Smooth muscle cell (in vitro differentiated cells): ENCODE measurements around the gene C1QTNF2. TPM values are rescaled to one million over a fixed set of nuclear protein-coding genes. Genes with fewer than 3 reads are reported as not detected.

ENCODE experiments used
- DNase-seq: peaks from one replicate; lab custom pipeline; 2025; ENCODE audit not compliant: unreplicated experiment; lab: John Stamatoyannopoulos, UW
- H2AFZ ChIP-seq: fragments of 200-600 bp; sonication (generic); 2 replicates; pipeline ENCODE4 v1.6.0; 2016; ENCODE audit warnings: antibody characterized with exemption, low read depth, mild to moderate bottlenecking
- H3F3A ChIP-seq: fragments of 200-600 bp; sonication (generic); 2 replicates; pipeline ENCODE4 v1.6.0; 2017; ENCODE audit warnings: antibody characterized with exemption, low read depth
- H3K27ac ChIP-seq: fragments of 200-600 bp; sonication (generic); 2 replicates; pipeline ENCODE4 v1.5.1; 2016; ENCODE audit warnings: low read depth, mild to moderate bottlenecking
- H3K27me3 ChIP-seq: fragments of 200-600 bp; sonication (generic); 2 replicates; pipeline ENCODE4 v1.6.1; 2016; ENCODE audit warnings: low read depth, mild to moderate bottlenecking
- H3K36me3 ChIP-seq: fragments of 200-600 bp; sonication (generic); 2 replicates; pipeline ENCODE4 v1.5.1; 2016; ENCODE audit warnings: low read depth
- H3K4me1 ChIP-seq: fragments of 200-600 bp; sonication (generic); 2 replicates; pipeline ENCODE4 v1.5.1; 2016; ENCODE audit warnings: low read depth
- H3K4me2 ChIP-seq: fragments of 200-600 bp; sonication (generic); 2 replicates; pipeline ENCODE4 v1.6.0; 2016; ENCODE audit warnings: mild to moderate bottlenecking
- H3K4me3 ChIP-seq: fragments of 200-600 bp; sonication (generic); 2 replicates; pipeline ENCODE4 v1.5.1; 2016; ENCODE audit warnings: mild to moderate bottlenecking
- H3K79me2 ChIP-seq: fragments of 200-600 bp; sonication (generic); 2 replicates; pipeline ENCODE4 v1.6.0; 2016; ENCODE audit warnings: low read depth, mild to moderate bottlenecking
- H3K9ac ChIP-seq: fragments of 200-600 bp; sonication (generic); 2 replicates; pipeline ENCODE4 v1.6.0; 2016; ENCODE audit warnings: low read depth
- H3K9me3 ChIP-seq: fragments of 200-600 bp; sonication (generic); replicated peaks from 2 replicates; pipeline ENCODE4 v1.5.1; 2016; ENCODE audit warnings: low read depth
- H4K20me1 ChIP-seq: fragments of 200-600 bp; sonication (generic); 2 replicates; pipeline ENCODE4 v1.6.0; 2016; ENCODE audit warnings: low read depth
- CTCF ChIP-seq: fragments of 200-600 bp; sonication (generic); IDR thresholded peaks from 2 replicates; pipeline ENCODE4 v1.5.1; 2017; ENCODE audit warnings: borderline replicate concordance, mild to moderate bottlenecking, antibody characterized with exemption; ENCODE audit not compliant: insufficient read depth, poor library complexity, severe bottlenecking
- WGBS: methylation state at CpG from one replicate; pipeline ENCODE4 v1.1.7; 2016; ENCODE audit warnings: low lambda C conversion rate; 5-methylcytosine and 5-hydroxymethylcytosine counted together
- polyA plus RNA-seq: library from polyadenylated mRNA; unstranded; fragments of >200 nt; fragmentation: Nextera tagmentation; extraction: Ambion mirVana; gene quantifications from 2 replicates; pipeline ENCODE4 v1.2.1, GENCODE V29; 2016
- total RNA-seq: library from RNA; depleted of rRNA; stranded (reverse); fragments of >200 nt; gene quantifications from 2 replicates; pipeline ENCODE4 v1.2.3, GENCODE V29; 2014

C1QTNF2 gene
- total and polyA plus RNA-seq, 2 experiments from 2014 or later, result 0.85 to 2.6 TPM

GRCh38 chr5:160349935-160350303, 20.5 kb downstream of the C1QTNF2 start:
- no peaks in the 10 kb centered on the region for H3K27me3 ChIP-seq
- TF ChIP-seq CTCF, result no peak
- no peak overlapping the region for H2AFZ ChIP-seq
- H4K20me1 ChIP-seq, result no peaks in the 10 kb centered on the region
- no peak for DNase-seq
- H3K9me3 ChIP-seq, result no peaks in the 10 kb centered on the region
- no peaks in the 10 kb centered on the region for H3K4me1 ChIP-seq
- no peak overlapping the region for H3K4me2 ChIP-seq
- no peaks in the 10 kb centered on the region for H3F3A ChIP-seq
- WGBS, result 32% methylated on average over 4 of the region's 4 CpGs
- H3K9ac ChIP-seq, result no peak overlapping the region
- H3K4me3 ChIP-seq, result no peak overlapping the region
- H3K79me2 ChIP-seq, result no peaks in the 10 kb centered on the region
- H3K27ac ChIP-seq, result no peak overlapping the region
- H3K36me3 ChIP-seq, result no peaks in the 10 kb centered on the region

- H2AFZ ChIP-seq, result no peak overlapping the region
- no peaks in the 10 kb centered on the region for H3F3A ChIP-seq
- no peak overlapping the region for H3K27ac ChIP-seq
- TF ChIP-seq CTCF, result no peak
- H3K27me3 ChIP-seq, result no peaks in the 10 kb centered on the region
- H4K20me1 ChIP-seq, result no peaks in the 10 kb centered on the region
- H3K36me3 ChIP-seq, result no peaks in the 10 kb centered on the region
- H3K4me2 ChIP-seq, result no peak overlapping the region
- no peaks in the 10 kb centered on the region for H3K9me3 ChIP-seq
- DNase-seq, result no peak
- no peaks in the 10 kb centered on the region for H3K79me2 ChIP-seq
- no peaks in the 10 kb centered on the region for H3K4me1 ChIP-seq
- H3K4me3 ChIP-seq, result no peak overlapping the region
- no peak overlapping the region for H3K9ac ChIP-seq
- 95% methylated on average over 27 of the region's 27 CpGs for WGBS
Measured at GRCh38 chr5:160349249-160349934, 21.0 kb downstream of the C1QTNF2 start.

GRCh38 chr5:160348080-160348479, 22.3 kb downstream of the C1QTNF2 start:
- Histone ChIP-seq H3K4me1 (no peaks in the 10 kb centered on the region), H2AFZ (no peak overlapping the region), H3K27me3 (no peaks in the 10 kb centered on the region), H3F3A (no peaks in the 10 kb centered on the region), H3K9ac (no peak overlapping the region), H3K27ac (no peak overlapping the region), H4K20me1 (no peaks in the 10 kb centered on the region), H3K9me3 (no peaks in the 10 kb centered on the region), H3K36me3 (no peaks in the 10 kb centered on the region), H3K79me2 (no peaks in the 10 kb centered on the region), H3K4me3 (no peak overlapping the region), H3K4me2 (no peak overlapping the region)
- TF ChIP-seq CTCF, result no peak
- WGBS, result 68% methylated on average over 11 of the region's 11 CpGs
- no peak for DNase-seq

GRCh38 chr5:160347448-160347847, 23.0 kb downstream of the C1QTNF2 start:
- no peak for DNase-seq
- H3F3A ChIP-seq, result no peaks in the 10 kb centered on the region
- H4K20me1 ChIP-seq, result no peaks in the 10 kb centered on the region
- H3K4me1 ChIP-seq, result no peaks in the 10 kb centered on the region
- no peak overlapping the region for H3K4me2 ChIP-seq
- no peak overlapping the region for H3K27ac ChIP-seq
- no peaks in the 10 kb centered on the region for H3K27me3 ChIP-seq
- no peaks in the 10 kb centered on the region for H3K9me3 ChIP-seq
- H2AFZ ChIP-seq, result no peak overlapping the region
- no peaks in the 10 kb centered on the region for H3K79me2 ChIP-seq
- TF ChIP-seq CTCF, result no peak
- H3K4me3 ChIP-seq, result no peak overlapping the region
- no peaks in the 10 kb centered on the region for H3K36me3 ChIP-seq
- WGBS, result 95% methylated on average over 6 of the region's 6 CpGs
- H3K9ac ChIP-seq, result no peak overlapping the region
